Urinary bladder (tissue), 4 donors: Measurements from ENCODE around the gene YAP1. TPM values are rescaled to one million over a fixed set of nuclear protein-coding genes. Genes with fewer than 3 reads are reported as not detected.
"Not testable (repeated sequence)": the region's sequence is repeated elsewhere in the genome, so short reads cannot be mapped to it uniquely, and the experiment has no call there.

Source experiments
- DNase-seq: peaks from one replicate; pipeline ENCODE4 v3.0.0-alpha.2; 2015; ENCODE audit errors: extremely low spot score
- H3K27ac ChIP-seq: one replicate; pipeline ENCODE4 v1.5.1; 2013; ENCODE audit warnings: low read depth, mild to moderate bottlenecking, moderate library complexity
- H3K36me3 ChIP-seq: one replicate; pipeline ENCODE4 v1.6.1; 2013; ENCODE audit warnings: mild to moderate bottlenecking, moderate library complexity; ENCODE audit not compliant: insufficient read depth
- H3K4me1 ChIP-seq: one replicate; pipeline ENCODE4 v1.6.1; 2013; ENCODE audit warnings: mild to moderate bottlenecking, moderate library complexity; ENCODE audit not compliant: insufficient read depth
- H3K4me3 ChIP-seq: one replicate; pipeline ENCODE4 v1.5.1; 2013; ENCODE audit warnings: low read depth, low read length
- WGBS: extraction: QIAGEN DNeasy Blood & Tissue Kit; methylation state at CpG from one replicate; pipeline ENCODE4 v1.1.7; 2013; 5-methylcytosine and 5-hydroxymethylcytosine counted together
- polyA plus RNA-seq: library from polyadenylated mRNA; stranded (reverse); fragments of 200-250 nt; gene quantifications from one replicate; pipeline ENCODE4 v1.2.3, GENCODE V29; 2013
- total RNA-seq: library from RNA; depleted of rRNA; stranded (reverse); fragments of >200 nt; gene quantifications from one replicate; pipeline ENCODE4 v1.2.3, GENCODE V29; 2014
- donor health status: healthy with polysubstance abuse.
- donor health status: healthy.

Gene YAP1
- total and polyA plus RNA-seq, 2 donors = 112 to 129 TPM

DNA sequence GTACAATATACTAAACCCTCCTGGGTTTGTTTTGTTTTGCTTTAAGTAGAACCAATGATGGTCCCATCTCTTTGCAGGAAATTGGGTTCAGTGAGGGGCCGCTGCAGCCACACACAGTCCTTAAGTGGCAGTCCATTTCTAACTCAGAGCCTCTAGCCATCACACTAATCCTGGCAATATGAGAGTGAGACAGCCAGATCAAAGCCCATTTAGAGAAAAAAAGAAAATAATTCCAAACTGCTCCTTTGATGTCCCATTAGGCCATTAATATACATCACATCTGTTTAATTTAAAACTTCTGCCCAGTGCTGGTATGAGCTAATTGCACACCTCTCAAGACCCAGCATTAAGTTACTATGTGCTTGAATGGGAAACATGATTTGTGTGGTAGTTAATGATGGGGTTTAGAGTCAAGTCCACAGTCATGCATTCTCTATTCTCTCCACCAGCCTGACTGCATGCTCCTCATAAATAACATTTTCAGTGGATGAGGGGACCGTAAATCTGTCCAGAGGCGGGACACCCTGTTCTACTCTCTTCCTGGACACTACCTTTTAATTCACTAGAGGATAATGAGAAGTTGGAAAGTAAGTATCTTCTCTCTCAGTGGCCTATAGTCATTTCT lies 153.2 kb downstream of the YAP1 start:
- 93% methylated on average over 3 of the region's 3 CpGs for WGBS
- no peak overlapping the region for H3K4me3 ChIP-seq
- H3K36me3 ChIP-seq = no peaks in the 10 kb centered on the region

GRCh38 chr11:102264704-102265103 lies 154.5 kb downstream of the YAP1 start:
- H3K36me3 ChIP-seq, H3K4me1 ChIP-seq, H3K27ac ChIP-seq, H3K4me3 ChIP-seq, DNase-seq: not testable (repeated sequence)
- 93% methylated on average over 5 of the region's 5 CpGs for WGBS

More for the DNA sequence above, 153.2 kb downstream of the YAP1 start:
- Histone ChIP-seq H3K27ac (no peak overlapping the region), H3K4me1 (no peaks in the 10 kb centered on the region)
- DNase-seq = no peak

DNA sequence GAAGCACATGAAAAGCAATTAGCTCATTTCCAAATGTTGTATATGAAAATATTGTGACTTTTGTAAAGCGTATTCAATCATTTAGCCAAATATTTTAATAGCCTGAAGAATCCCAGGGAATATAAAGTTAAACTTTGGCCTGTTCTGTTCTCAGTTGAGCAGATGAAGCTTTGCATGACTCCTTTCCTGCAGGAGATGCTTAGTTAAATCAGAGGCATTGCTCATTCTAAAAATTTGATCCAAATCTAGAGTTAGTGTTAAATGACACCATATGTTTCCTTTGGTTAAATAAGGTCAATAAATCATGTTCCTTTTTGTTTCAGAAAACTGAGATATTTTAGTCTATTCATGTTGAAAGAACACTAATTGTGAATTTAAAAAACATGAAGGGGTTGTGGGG lies 155.9 kb downstream of the YAP1 start:
- H3K27ac ChIP-seq = no peak overlapping the region
- no peak overlapping the region for H3K4me3 ChIP-seq
- H3K4me1 ChIP-seq = no peaks in the 10 kb centered on the region
- 77% methylated on average over 1 of the region's 1 CpG for WGBS
- no peak for DNase-seq
- H3K36me3 ChIP-seq = no peaks in the 10 kb centered on the region

DNA sequence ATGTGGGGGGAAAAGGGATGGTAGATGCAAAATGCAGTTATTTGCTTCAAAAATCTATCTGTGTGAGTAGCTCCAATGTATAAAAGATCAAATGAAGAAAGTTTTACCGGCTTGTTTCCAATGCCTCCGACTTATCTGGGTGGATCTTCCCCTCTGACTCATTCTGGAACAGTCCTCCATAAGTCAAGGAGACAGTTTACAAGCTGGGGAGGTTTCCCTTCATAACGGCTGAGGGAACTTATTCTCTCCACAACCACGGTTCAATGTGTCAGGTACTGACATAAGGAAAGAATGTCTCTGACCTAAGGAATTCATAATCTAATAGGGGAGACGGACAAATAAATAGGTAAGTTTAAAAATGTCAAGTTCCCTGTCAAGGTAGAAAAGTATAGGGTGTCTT lies 157.4 kb downstream of the YAP1 start:
- 20% methylated on average over 5 of the region's 5 CpGs for WGBS
- Histone ChIP-seq H3K4me1 (no peaks in the 10 kb centered on the region), H3K4me3 (peak overlapping the region; percentile 5), H3K36me3 (no peaks in the 10 kb centered on the region), H3K27ac (peak overlapping the region; percentile 62)
- DNase-seq = no peak

GRCh38 chr11:102268083-102268984 lies 158.1 kb downstream of the YAP1 start:
- peak overlapping the region; percentile 62 for H3K27ac ChIP-seq
- no peaks in the 10 kb centered on the region for H3K36me3 ChIP-seq
- no peak for DNase-seq
- no peaks in the 10 kb centered on the region for H3K4me1 ChIP-seq
- H3K4me3 ChIP-seq = peak overlapping the region; percentile 10
- 14% methylated on average over 39 of the region's 39 CpGs for WGBS

DNA sequence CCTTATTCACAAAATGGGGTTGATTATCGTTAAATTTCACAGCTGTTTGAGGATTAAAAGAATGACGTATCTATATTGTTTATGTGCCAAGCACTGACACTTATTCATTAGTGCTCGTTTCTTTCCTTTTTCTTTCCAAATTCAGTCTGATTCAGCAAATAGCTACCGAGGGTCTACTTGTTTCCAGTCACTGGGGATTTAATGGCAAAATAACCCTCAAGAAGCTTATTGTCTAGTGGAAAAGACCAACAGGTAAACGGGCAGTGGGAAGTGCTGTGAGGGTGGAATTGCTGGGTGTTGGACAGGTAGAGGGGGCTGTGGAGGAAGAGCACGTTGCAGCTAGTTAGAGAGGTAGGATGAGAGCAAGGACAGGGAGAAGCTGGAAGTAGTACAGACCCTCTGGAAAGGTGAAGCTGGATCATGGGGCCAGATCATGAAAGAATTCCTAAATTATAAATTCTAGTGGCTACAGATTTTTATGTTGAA lies 158.8 kb downstream of the YAP1 start:
- DNase-seq = no peak
- Histone ChIP-seq H3K4me1 (no peaks in the 10 kb centered on the region), H3K4me3 (peak overlapping the region; percentile 10), H3K36me3 (no peaks in the 10 kb centered on the region), H3K27ac (no peak overlapping the region)
- 23% methylated on average over 6 of the region's 6 CpGs for WGBS

- H3K4me1 ChIP-seq = no peaks in the 10 kb centered on the region
- WGBS = 87% methylated on average over 2 of the region's 2 CpGs
- DNase-seq = no peak
- H3K4me3 ChIP-seq = no peak overlapping the region
- no peaks in the 10 kb centered on the region for H3K36me3 ChIP-seq
- H3K27ac ChIP-seq = no peak overlapping the region
These were observed 159.7 kb downstream of the YAP1 start for GRCh38 chr11:102269927-102270326.

- no peaks in the 10 kb centered on the region for H3K4me1 ChIP-seq
- WGBS = 73% methylated on average over 10 of the region's 10 CpGs
- no peak overlapping the region for H3K4me3 ChIP-seq
- no peak for DNase-seq
- no peak overlapping the region for H3K27ac ChIP-seq
- H3K36me3 ChIP-seq = no peaks in the 10 kb centered on the region
These were observed 162.0 kb downstream of the YAP1 start for GRCh38 chr11:102272047-102272824.

DNA sequence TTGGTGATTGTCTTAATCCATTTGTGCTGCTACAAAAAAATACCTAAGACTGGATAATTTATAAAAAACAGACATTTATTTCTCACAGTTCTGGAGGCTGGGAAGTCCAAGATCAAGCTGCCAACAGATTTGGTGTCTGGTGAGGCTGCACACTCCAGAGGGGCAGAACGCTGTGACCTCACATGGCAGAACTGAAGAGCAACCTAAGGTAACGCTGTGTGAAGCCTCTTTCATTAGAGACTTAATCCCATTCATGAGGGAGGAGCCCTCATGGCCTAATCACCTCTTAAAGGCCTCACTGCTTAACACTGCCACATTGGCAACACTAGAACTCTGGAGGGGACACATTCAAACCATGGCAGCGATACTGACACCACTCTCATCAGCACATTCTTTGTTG lies 164.4 kb downstream of the YAP1 start:
- WGBS = 98% methylated on average over 3 of the region's 3 CpGs
- no peaks in the 10 kb centered on the region for H3K36me3 ChIP-seq
- no peaks in the 10 kb centered on the region for H3K4me1 ChIP-seq
- H3K4me3 ChIP-seq = no peak overlapping the region
- no peak for DNase-seq
- H3K27ac ChIP-seq = no peak overlapping the region

GRCh38 chr11:102276362-102276761 lies 166.1 kb downstream of the YAP1 start:
- H3K4me3 ChIP-seq = no peak overlapping the region
- H3K36me3 ChIP-seq = no peaks in the 10 kb centered on the region
- WGBS = 53% methylated on average over 4 of the region's 4 CpGs
- no peak for DNase-seq
- no peaks in the 10 kb centered on the region for H3K4me1 ChIP-seq
- H3K27ac ChIP-seq = no peak overlapping the region

- DNase-seq = no peak
These were observed 166.5 kb downstream of the YAP1 start for GRCh38 chr11:102276783-102277182.

GRCh38 chr11:102279641-102280170 lies 169.5 kb downstream of the YAP1 start:
- peak; percentile 83 for DNase-seq
- no peaks in the 10 kb centered on the region for H3K36me3 ChIP-seq
- no peak overlapping the region for H3K27ac ChIP-seq
- WGBS = 9% methylated on average over 13 of the region's 13 CpGs
- peak overlapping the region; percentile 10 for H3K4me3 ChIP-seq
- H3K4me1 ChIP-seq = no peaks in the 10 kb centered on the region

More at GRCh38 chr11:102276783-102277182, 166.5 kb downstream of the YAP1 start:
- 70% methylated on average over 3 of the region's 3 CpGs for WGBS
- Histone ChIP-seq H3K36me3 (no peaks in the 10 kb centered on the region), H3K4me3 (no peak overlapping the region), H3K4me1 (no peaks in the 10 kb centered on the region), H3K27ac (no peak overlapping the region)

- Histone ChIP-seq H3K36me3 (no peaks in the 10 kb centered on the region), H3K4me3 (no peak overlapping the region), H3K4me1 (no peaks in the 10 kb centered on the region), H3K27ac (no peak overlapping the region)
- no peak for DNase-seq
- 68% methylated on average over 4 of the region's 4 CpGs for WGBS
These were observed 170.1 kb downstream of the YAP1 start for GRCh38 chr11:102280245-102280833.
